SK-N-DZ (cell line): Measurements from ENCODE around the gene DYNC2H1.
A peak's percentile ranks its signal among the peaks of the same experiment; 100 is the strongest.

ENCODE experiments used
- DNase-seq: peaks from one replicate; pipeline ENCODE4 v3.0.0-alpha.2; 2015; ENCODE audit warnings: low spot score

The DYNC2H1 gene

GRCh38 chr11:103453915-103454709 is 344.9 kb downstream of the DYNC2H1 start:
- no peak for DNase-seq

DNA sequence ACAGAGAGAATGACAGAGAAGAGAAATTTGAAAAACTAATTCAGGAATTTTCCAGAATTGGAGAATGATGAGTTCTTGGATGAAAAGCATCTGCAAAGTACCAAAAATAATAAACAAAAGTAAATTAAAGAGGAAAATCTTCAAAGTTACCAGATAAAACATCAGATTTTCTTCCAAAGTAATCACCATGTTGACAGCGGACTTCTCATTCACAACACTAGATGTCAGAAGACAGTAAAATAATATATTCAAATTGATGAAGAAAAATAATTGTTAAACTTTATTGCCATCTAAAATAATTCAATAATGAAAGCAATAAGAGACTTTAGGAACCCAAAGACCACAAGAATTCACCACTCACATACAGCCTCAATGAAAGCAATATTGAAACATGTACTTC is 355.2 kb downstream of the DYNC2H1 start:
- no peak for DNase-seq

DNA sequence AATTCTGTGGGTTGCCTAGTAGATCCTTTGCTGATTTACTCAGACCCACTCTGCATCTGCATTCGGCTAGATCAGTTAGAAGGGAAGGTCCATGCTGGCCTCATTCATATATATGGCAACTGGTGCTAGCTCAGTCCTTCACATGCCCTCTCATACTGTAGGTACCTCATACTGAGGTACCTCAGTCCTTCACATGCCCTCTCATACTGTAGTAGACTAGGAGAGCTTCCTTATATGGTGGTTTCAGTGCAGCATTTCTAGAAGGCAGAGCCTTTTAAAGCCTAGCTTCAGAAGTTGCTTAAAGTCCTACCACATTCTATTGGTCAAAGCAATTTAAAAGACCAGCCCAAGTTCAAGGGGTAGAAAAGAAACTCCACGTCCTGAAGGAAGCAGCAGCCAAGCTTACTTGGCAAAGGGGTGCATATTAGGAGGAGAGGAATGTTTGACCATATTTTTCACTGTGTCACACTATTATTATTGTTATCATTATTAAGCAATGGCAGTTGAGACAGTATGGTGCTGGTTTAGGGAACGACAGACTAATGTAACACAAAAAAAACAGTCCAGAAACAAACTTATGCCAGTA is 356.4 kb downstream of the DYNC2H1 start:
- no peak for DNase-seq

DNA sequence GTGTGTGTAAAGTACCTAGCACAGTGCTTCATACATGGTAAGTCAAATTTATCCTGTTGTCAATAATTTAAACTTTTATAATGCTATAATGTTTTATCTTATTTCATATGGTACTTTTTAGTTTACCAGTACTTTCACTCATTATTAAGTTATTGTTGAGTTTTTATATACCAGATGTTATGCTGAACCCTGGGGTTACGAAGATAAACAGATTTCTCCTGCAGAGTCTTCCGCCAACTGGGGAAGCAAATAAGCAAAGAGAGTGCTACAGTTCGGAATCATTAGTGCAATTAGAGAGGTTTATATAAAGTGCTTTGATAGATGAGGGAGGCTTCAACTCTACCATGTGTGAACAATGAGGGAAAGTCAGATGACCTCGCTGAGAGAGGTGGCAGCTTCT is 362.3 kb downstream of the DYNC2H1 start:
- DNase-seq = no peak

DNA sequence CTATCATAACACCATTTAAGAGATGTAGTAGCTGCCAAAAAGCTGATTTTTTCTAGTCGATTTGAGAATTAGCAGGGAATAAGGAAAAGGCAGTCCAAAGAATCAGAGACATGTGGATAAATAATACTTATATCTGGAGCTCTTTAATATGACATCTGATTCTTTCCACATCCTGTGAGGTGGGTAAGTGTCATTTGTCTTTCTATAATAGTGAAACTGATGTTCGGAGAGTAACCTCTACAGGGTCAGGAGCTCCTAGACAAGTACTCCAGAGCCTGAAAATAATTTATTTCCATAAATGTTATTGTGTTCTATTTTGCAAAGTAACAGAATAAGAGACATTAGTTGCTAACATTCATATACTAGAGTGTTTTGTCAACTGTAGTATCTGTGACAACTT is 367.6 kb downstream of the DYNC2H1 start:
- no peak for DNase-seq

DNA sequence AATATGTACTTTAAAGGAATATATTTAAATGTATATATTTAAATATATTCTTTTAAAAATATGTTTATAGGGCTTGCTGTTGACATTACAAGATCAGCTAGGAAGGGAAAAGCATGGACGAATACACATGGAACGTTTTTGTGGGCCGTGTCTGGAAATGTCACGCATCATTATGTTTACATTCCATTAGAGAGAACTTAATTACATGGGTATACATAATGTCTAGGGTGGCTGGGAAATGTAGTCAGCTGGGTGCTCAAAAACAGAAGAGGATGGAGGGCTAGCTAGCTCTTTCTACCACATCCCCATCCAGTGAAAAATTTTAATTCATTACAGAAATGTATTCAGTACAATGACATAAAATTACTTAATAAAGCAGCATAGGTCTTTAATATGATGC is 371.2 kb downstream of the DYNC2H1 start:
- DNase-seq = peak; percentile 4

- no peak for DNase-seq
These were observed 374.8 kb downstream of the DYNC2H1 start for GRCh38 chr11:103483996-103484395.

GRCh38 chr11:103484545-103484944 is 375.3 kb downstream of the DYNC2H1 start:
- DNase-seq = no peak

DNA sequence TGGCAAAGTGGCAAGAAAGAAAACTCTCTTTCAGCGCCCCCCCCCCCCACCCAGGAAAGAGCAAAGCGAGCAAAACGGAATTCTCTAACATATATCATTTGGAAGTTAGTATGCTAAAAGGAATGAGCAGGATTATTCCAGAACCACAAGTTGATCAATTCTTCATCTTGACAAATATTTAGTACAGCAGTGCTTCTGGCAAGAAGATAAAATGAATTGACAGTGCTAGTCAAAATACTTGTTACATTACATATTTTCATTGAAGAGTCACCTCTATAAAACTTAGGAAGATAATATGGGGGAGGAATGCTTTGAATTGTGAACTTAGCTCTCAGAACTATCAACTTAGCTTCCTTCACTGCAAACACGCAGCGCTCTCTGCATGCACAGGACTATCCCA is 377.4 kb downstream of the DYNC2H1 start:
- DNase-seq = no peak

GRCh38 chr11:103487113-103487512 is 377.9 kb downstream of the DYNC2H1 start:
- no peak for DNase-seq

GRCh38 chr11:103488031-103488461 is 378.8 kb downstream of the DYNC2H1 start:
- no peak for DNase-seq

DNA sequence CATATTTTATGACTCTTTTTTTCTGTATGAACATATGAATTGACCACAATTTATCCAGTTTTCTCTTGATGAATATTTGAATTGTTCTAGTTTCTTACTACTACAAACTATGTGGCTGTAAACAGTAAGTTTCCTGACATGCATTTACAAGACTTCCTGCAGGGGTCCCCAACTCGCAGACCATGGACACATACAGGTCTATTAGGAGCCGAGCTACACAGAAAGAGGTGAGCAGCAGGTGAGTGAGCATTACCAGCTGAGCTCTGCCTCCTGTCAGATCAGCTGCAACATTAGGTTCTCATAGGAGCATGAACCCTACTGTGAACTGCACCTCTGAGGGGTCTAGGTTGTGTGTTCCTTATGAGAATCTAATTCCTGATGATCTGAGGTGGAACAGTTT is 379.4 kb downstream of the DYNC2H1 start:
- DNase-seq = no peak

- no peak for DNase-seq
These were observed 382.6 kb downstream of the DYNC2H1 start for GRCh38 chr11:103491777-103492176.

- DNase-seq = no peak
These were observed 385.3 kb downstream of the DYNC2H1 start for GRCh38 chr11:103494491-103494890.

DNA sequence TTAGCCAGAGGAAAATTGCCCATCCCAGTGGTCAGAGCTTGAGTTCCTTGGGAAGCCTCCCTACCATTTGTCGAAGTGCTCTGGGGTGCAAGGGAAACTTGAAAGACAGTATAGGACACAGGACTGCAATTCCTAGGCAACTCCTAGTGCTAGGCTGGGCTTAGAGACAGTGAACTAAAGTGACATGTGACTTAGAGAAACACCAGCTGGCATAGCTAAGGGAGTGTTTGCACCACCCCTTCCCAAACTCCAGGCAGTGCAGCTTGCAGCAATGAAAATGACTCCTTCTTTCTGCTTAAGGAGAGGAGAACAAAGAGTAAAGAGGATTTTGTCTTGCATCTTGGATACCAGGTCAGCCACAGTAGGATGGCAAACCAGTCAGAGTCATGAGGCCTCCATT is 388.0 kb downstream of the DYNC2H1 start:
- no peak for DNase-seq

- DNase-seq = no peak
These were observed 390.6 kb downstream of the DYNC2H1 start for GRCh38 chr11:103499710-103500340.

DNA sequence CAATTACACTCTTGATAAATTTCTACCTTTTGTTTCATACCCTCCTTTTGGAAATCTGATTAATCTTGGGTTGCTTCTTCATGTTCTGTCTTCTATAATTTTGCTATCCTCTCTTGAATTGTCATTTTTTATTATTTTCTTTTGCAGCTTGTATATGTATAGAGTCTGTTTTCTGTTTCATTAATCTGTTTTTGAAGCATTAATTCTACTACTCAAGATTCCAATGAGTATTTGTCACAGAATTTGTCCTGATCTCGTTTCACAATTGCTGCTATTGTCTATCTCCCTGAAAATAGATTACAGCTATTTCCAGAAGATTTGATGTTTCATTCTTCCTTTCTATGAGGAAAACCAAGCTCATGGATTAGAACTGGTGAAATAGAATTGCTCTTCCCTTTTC is 406.1 kb downstream of the DYNC2H1 start:
- DNase-seq = no peak

GRCh38 chr11:103520792-103521191 is 411.6 kb downstream of the DYNC2H1 start:
- DNase-seq = no peak

DNA sequence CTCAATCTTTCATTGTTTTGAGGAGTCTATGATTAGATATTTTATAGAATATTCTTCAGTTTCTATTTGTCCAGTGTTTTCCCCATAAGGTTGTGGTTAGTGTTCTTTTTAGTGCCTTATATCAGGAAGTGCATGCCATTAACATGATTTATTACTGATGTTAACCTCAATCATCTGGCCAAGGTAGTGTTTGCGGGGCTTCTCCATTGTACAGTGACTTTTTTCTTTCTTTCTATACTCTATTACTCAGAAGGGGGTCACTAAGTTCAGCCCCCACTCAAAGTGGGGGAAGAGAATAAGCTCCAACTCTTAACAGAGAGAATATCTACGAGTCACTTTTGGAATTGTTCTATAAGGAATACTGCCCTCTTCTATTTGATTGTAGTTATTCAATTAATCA is 415.8 kb downstream of the DYNC2H1 start:
- DNase-seq = no peak

DNA sequence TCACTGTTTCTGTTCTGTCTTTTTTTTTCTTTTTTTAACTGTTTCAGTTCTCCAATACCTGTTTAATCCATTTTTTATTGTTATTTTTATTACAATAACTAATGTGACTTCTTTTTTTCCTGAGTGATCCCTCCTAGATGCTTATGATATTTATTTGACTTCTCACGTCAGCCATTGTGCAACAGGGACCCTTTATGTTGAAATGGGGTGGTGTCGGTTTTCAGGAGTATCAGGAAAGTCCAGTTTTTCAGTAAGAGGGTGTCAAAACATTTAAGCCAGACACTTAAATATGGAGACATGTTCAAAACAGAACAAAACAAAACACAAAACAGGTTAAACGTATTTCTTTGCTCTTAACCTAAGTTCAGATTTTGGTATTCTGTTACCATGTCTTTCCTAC is 418.8 kb downstream of the DYNC2H1 start:
- DNase-seq = no peak

GRCh38 chr11:103528596-103528995 is 419.4 kb downstream of the DYNC2H1 start:
- no peak for DNase-seq

DNA sequence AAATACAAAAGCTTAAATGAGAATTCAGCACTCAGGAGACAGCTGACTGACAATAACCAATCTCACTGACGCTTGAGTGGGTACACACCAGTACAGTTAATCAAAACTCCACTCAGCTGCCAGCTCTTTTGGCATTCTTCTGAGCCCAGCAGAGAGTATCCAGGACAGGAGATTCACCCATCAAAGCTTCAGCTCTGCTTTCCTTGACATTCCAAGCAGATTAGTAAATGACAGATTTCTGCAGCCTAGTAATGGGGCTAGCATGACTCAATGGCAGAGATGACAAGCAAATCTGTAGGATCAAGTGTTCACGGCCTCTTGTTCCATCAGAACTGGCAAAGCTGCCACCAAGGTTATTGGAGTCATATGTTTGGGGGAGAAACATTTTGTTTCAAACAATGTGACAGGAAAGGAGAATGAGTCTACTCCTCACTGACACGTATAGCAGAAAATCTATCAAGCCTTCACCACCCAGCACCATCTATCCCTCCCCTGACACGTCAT is 420.0 kb downstream of the DYNC2H1 start:
- no peak for DNase-seq
